Gastrocnemius medialis (tissue), 4 donors: ENCODE results near the gene GPD1. TPM values are rescaled to one million over a fixed set of nuclear protein-coding genes. Genes with fewer than 3 reads are reported as not detected.
A peak's percentile ranks its signal among the peaks of the same experiment; 100 is the strongest.
"Not testable (repeated sequence)": the region's sequence is repeated elsewhere in the genome, so short reads cannot be mapped to it uniquely, and the experiment has no call there.

Experiments
- ATAC-seq, 2 donors: fragments of 150-250 bp; one replicate each; pipeline ENCODE4 v1.9.1; 2016
- DNase-seq, 2 donors: peaks; one replicate each; pipeline ENCODE4 v3.0.0-alpha.2; 2019
- H3K27ac ChIP-seq, 4 donors: fragments of 200-600 bp; sonication (generic); 1 replicate in 1 of 4; 2 replicates in 3 of 4; pipeline ENCODE4 v1.5.1; 2016 to 2018; ENCODE audit warnings: mild to moderate bottlenecking in 2 of 4, moderate library complexity in 1 of 4
- H3K27me3 ChIP-seq, 3 donors: fragments of 200-600 bp; sonication (generic) in 2 of 3; 1 replicate in 1 of 3; 2 replicates in 2 of 3; pipeline versions ENCODE4 v1.5.1 to v1.6.0; 2016 to 2019; ENCODE audit warnings: mild to moderate bottlenecking in 1 of 3, moderate library complexity in 1 of 3
- H3K36me3 ChIP-seq, 2 donors: fragments of 200-600 bp; sonication (generic) in 1 of 2; one replicate each; pipeline ENCODE4 v1.5.1; 2017 to 2018
- H3K4me1 ChIP-seq, 2 donors: fragments of 200-600 bp; sonication (generic) in 1 of 2; one replicate each; pipeline ENCODE4 v1.5.1; 2016 to 2017; ENCODE audit warnings: mild to moderate bottlenecking in 2 of 2
- H3K4me3 ChIP-seq, 4 donors: fragments of 200-600 bp; sonication (generic) in 3 of 4; 1 replicate in 1 of 4; 2 replicates in 3 of 4; pipeline ENCODE4 v1.5.1; 2016 to 2019; ENCODE audit warnings: mild to moderate bottlenecking in 2 of 4
- H3K9me3 ChIP-seq, 3 donors: fragments of 200-600 bp; sonication (generic) in 2 of 3; 1 replicate in 1 of 3; 2 replicates in 2 of 3; pipeline ENCODE4 v1.5.1; 2016 to 2019
- CTCF ChIP-seq, 5 experiments: fragments of 450-650 bp in 3 of 5; fragments of 200-600 bp in 2 of 5; sonication (generic) in 2 of 5; IDR thresholded peaks in 4 of 5; conservative IDR thresholded peaks in 1 of 5; 1 replicate in 4 of 5; 2 replicates in 1 of 5; pipeline ENCODE4 v1.5.1; 2016 to 2019; ENCODE audit warnings: antibody characterized with exemption in 5 of 5, mild to moderate bottlenecking in 3 of 5, moderate library complexity in 3 of 5
- POLR2A ChIP-seq, 2 donors: fragments of 450-650 bp; IDR thresholded peaks; one replicate each; pipeline ENCODE4 v1.6.1; 2017; ENCODE audit warnings: antibody characterized with exemption in 2 of 2, mild to moderate bottlenecking in 2 of 2, moderate library complexity in 2 of 2
- in situ Hi-C, 4 donors: fragments of 200-750 bp; cut with MboI; loops; one replicate each; pipeline versions ENCODE4 v1.15.0 to v1.8.0; 2017; ENCODE audit warnings: low sequenced_read_pairs in 4 of 4
- intact Hi-C: fragments of 100-400 bp; cut with DNase I; formaldehyde crosslinking; loops from one replicate; pipeline ENCODE4 v1.15.1; 2023; ENCODE audit warnings: low total_unique reads
- total RNA-seq, 4 donors: library from RNA; depleted of rRNA; stranded (reverse); fragments of >200 nt; gene quantifications; one replicate each; pipeline versions ENCODE4 v1.1.0 to v1.2.3, GENCODE V29; 2016

The GPD1 gene
- total RNA-seq, 4 donors from 2014 or later = 68.2 to 763 (median 288) TPM

GRCh38 chr12:50079771-50080170 lies 24.0 kb upstream of the GPD1 start:
- in situ Hi-C loops = loop anchor here (10.0 to 25.0 kb wide), 3 partner anchors 95 to 235 kb away; no protein-coding TSS in a partner anchor
- ATAC-seq (no peak), DNase-seq (no peak)
- H3K9me3 ChIP-seq = no peaks in the 10 kb centered on the region
- intact Hi-C loops = loop anchor here (10.0 kb wide), 1 partner anchor 235 kb away; no protein-coding TSS in a partner anchor
- H3K36me3 ChIP-seq = no peaks in the 10 kb centered on the region
- H3K4me3 ChIP-seq = no peak overlapping the region
- H3K4me1 ChIP-seq = peaks cover 3 to 4% of the 10 kb centered on the region in 2 donors
- TF ChIP-seq CTCF (IDR thresholded peaks at IDR 0.05 in 4 of 5, conservative IDR thresholded peaks at IDR 0.05 in 1 of 5) = no peak
- TF ChIP-seq POLR2A (IDR thresholded peaks at IDR 0.05) = no peak
- H3K27me3 ChIP-seq = no peaks in the 10 kb centered on the region
- H3K27ac ChIP-seq = no peak overlapping the region

- ATAC-seq (no peak), DNase-seq (no peak)
- no peaks in the 10 kb centered on the region for H3K9me3 ChIP-seq
- no peaks in the 10 kb centered on the region for H3K36me3 ChIP-seq
- TF ChIP-seq POLR2A (IDR thresholded peaks at IDR 0.05) = no peak
- no peak for TF ChIP-seq CTCF (IDR thresholded peaks at IDR 0.05 in 4 of 5, conservative IDR thresholded peaks at IDR 0.05 in 1 of 5)
- peaks cover 8 to 9% of the 10 kb centered on the region in 2 donors for H3K4me1 ChIP-seq
- no peaks in the 10 kb centered on the region for H3K27me3 ChIP-seq
- intact Hi-C loops (loop anchor here (10.0 kb wide), 1 partner anchor 234 kb away; no protein-coding TSS in a partner anchor), in situ Hi-C loops (loop anchor here in 2 of 4 donors (25.0 kb wide), 1 partner anchor 231 kb away; no protein-coding TSS in a partner anchor)
- no peak overlapping the region for H3K27ac ChIP-seq
- H3K4me3 ChIP-seq = no peak overlapping the region
Measured at GRCh38 chr12:50081096-50081808, 22.6 kb upstream of the GPD1 start.

GRCh38 chr12:50082644-50083043 lies 21.2 kb upstream of the GPD1 start:
- Histone ChIP-seq H3K4me3 (no peak overlapping the region), H3K9me3 (no peaks in the 10 kb centered on the region), H3K36me3 (peaks cover 0 to 13% of the 10 kb centered on the region in 2 donors), H3K27me3 (no peaks in the 10 kb centered on the region), H3K27ac (peak overlapping the region in 1 of 4 donors; percentile 27), H3K4me1 (peaks cover 9 to 11% of the 10 kb centered on the region in 2 donors)
- ATAC-seq = no peak
- in situ Hi-C loops = loop anchor here in 2 of 4 donors (25.0 kb wide), 1 partner anchor 230 kb away; no protein-coding TSS in a partner anchor
- no peak for DNase-seq
- TF ChIP-seq CTCF (IDR thresholded peaks at IDR 0.05 in 4 of 5, conservative IDR thresholded peaks at IDR 0.05 in 1 of 5) (no peak), POLR2A (IDR thresholded peaks at IDR 0.05) (no peak)
- intact Hi-C loops = loop anchor here (10.0 kb wide), 1 partner anchor 232 kb away; no protein-coding TSS in a partner anchor

- ATAC-seq = no peak
- no peaks in the 10 kb centered on the region for H3K27me3 ChIP-seq
- intact Hi-C loops (loop anchor here (10.0 kb wide), 1 partner anchor 232 kb away; no protein-coding TSS in a partner anchor), in situ Hi-C loops (loop anchor here in 2 of 4 donors (25.0 kb wide), 1 partner anchor 229 kb away; no protein-coding TSS in a partner anchor)
- TF ChIP-seq CTCF (IDR thresholded peaks at IDR 0.05 in 4 of 5, conservative IDR thresholded peaks at IDR 0.05 in 1 of 5) (no peak), POLR2A (IDR thresholded peaks at IDR 0.05) (no peak)
- DNase-seq = no peak
- peaks cover 9 to 11% of the 10 kb centered on the region in 2 donors for H3K4me1 ChIP-seq
- H3K9me3 ChIP-seq = no peaks in the 10 kb centered on the region
- H3K4me3 ChIP-seq = no peak overlapping the region
- H3K27ac ChIP-seq = peak overlapping the region in 1 of 4 donors; percentile 27
- H3K36me3 ChIP-seq = peaks cover 0 to 19% of the 10 kb centered on the region in 2 donors
Measured at GRCh38 chr12:50083301-50083700, 20.5 kb upstream of the GPD1 start.

- peak overlapping the region; percentile 92 to 99 (median 96) for H3K27ac ChIP-seq
- peak overlapping the region; percentile 81 to 95 (median 88) for H3K4me3 ChIP-seq
- intact Hi-C loops (loop anchor here (2.0 to 10.0 kb wide), 2 partner anchors 82 to 230 kb away; partner anchors contain the start of gene CERS5), in situ Hi-C loops (loop anchor here in 2 of 4 donors (25.0 kb wide), 1 partner anchor 228 kb away; no protein-coding TSS in a partner anchor)
- H3K36me3 ChIP-seq = peaks cover 0 to 30% of the 10 kb centered on the region in 2 donors
- H3K27me3 ChIP-seq, ATAC-seq, H3K9me3 ChIP-seq, DNase-seq: not testable (repeated sequence)
- H3K4me1 ChIP-seq = peaks cover 13 to 14% of the 10 kb centered on the region in 2 donors
Measured at GRCh38 chr12:50084409-50084774, 19.4 kb upstream of the GPD1 start.
